ENCODE measurements around the gene SAMM50. TPM values are rescaled to one million over a fixed set of nuclear protein-coding genes. Genes with fewer than 3 reads are reported as not detected.

SAMM50 gene
- total RNA-seq, 1 experiment from 2014 or later: 40.8 TPM

DNA sequence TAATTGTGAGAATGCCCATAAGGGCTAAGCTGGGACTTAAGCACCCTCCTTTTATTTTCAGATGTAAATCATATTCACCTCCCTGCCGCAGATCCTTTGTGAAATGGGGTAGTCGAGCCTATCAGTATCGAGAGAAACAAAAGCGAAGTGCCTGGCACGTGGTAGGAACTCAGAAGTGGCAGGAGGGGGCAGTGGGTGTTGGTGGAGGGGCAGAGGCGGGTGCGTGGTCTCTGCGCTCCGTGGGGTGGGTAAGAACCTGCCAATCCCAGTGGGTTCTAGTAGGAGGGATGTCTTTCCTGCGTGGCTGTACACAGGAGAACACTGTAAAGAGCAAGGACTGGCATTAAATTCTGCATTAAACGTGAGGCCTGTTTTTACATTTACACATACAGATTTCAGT lies 47.1 kb downstream of the SAMM50 start:
- Histone ChIP-seq H3K27me3 (ENCODE audit: insufficient read depth, low read length) (no peaks in the 10 kb centered on the region), H3K9ac (ENCODE audit: low read length) (no peak overlapping the region), H3K27ac (ENCODE audit: low read depth, low read length) (no peak overlapping the region), H2AFZ (ENCODE audit: low read depth, low read length, poor library complexity, severe bottlenecking) (no peak overlapping the region), H3K4me2 (ENCODE audit: low read length) (no peak overlapping the region), H3K4me3 (replicated peaks in 1 of 2; ENCODE audit: low read depth in 1 of 2, low read length in 2 of 2) (no peak overlapping the region), H3K79me2 (ENCODE audit: insufficient read depth, low read length) (no peaks in the 10 kb centered on the region), H3K36me3 (ENCODE audit: control insufficient read depth in 1 of 2, insufficient read depth in 2 of 2, low read length in 2 of 2) (peaks cover 0 to 3% of the 10 kb centered on the region in 2 experiments; a peak in 2 of 4 replicates), H3K4me1 (ENCODE audit: control insufficient read depth in 1 of 2, insufficient read depth in 2 of 2, low read length in 2 of 2) (no peaks in the 10 kb centered on the region), H3K9me2 (ENCODE audit: insufficient read depth) (no peaks in the 10 kb centered on the region), H4K20me1 (ENCODE audit: insufficient read depth) (no peaks in the 10 kb centered on the region), H3K9me3 (ENCODE audit: control insufficient read depth in 1 of 2, insufficient read depth in 1 of 2, low read depth in 1 of 2, low read length in 2 of 2) (no peaks in the 10 kb centered on the region)
- no peak for DNase-seq (ENCODE audit: low read depth, low spot score)
- CTCF ChIA-PET: interaction anchor here (1.6 kb wide), 1 partner anchor 84 kb away, joined by 6 read pairs; no protein-coding TSS in a partner anchor
- no TSS peak for BruUV-seq (replicated peaks)
- ATAC-seq: no peak
- POLR2A ChIA-PET: no interaction called here
- intact Hi-C loops (cut with micrococcal nuclease): no loop called here
- RAD21 ChIA-PET (ENCODE audit: low non-redundant PET in 1 of 2, low total read pairs in 2 of 2, uncharacterized antibody in 2 of 2, unreplicated experiment in 2 of 2): no interaction called here
- TF ChIP-seq EZH2 (IDR thresholded peaks at IDR 0.05) (no peak), POLR2A (IDR thresholded peaks at IDR 0.05; ENCODE audit: borderline replicate concordance, extremely low read depth, insufficient read depth, insufficient read length) (no peak), CEBPB (IDR thresholded peaks at IDR 0.05; ENCODE audit: low read depth) (no peak), SP1 (IDR thresholded peaks at IDR 0.05; ENCODE audit: low read depth) (no peak), JUND (IDR thresholded peaks at IDR 0.05) (no peak), ZNF274 (IDR thresholded peaks at IDR 0.05; ENCODE audit: low read depth, low read length) (no peak), REST (IDR thresholded peaks at IDR 0.05; ENCODE audit: low read depth) (no peak), CBX3 (IDR thresholded peaks at IDR 0.05; ENCODE audit: low read depth) (no peak), RAD21 (IDR thresholded peaks at IDR 0.05; ENCODE audit: low read depth) (no peak), CTCF (IDR thresholded peaks at IDR 0.05 in 2 of 3, conservative IDR thresholded peaks at IDR 0.05 in 1 of 3; ENCODE audit: borderline replicate concordance in 1 of 3, insufficient read depth in 1 of 3, low read depth in 2 of 3, low read length in 2 of 3) (no peak), ZBTB33 (IDR thresholded peaks at IDR 0.05; ENCODE audit: extremely low read depth, insufficient replicate concordance, low read length) (no peak), FOSL1 (IDR thresholded peaks at IDR 0.05; ENCODE audit: low read depth) (no peak), EGR1 (IDR thresholded peaks at IDR 0.05; ENCODE audit: low read depth) (no peak)
